ENCODE results near the gene ST6GAL1.
A peak's percentile ranks its signal among the peaks of the same experiment; 100 is the strongest.

ST6GAL1 gene

DNA sequence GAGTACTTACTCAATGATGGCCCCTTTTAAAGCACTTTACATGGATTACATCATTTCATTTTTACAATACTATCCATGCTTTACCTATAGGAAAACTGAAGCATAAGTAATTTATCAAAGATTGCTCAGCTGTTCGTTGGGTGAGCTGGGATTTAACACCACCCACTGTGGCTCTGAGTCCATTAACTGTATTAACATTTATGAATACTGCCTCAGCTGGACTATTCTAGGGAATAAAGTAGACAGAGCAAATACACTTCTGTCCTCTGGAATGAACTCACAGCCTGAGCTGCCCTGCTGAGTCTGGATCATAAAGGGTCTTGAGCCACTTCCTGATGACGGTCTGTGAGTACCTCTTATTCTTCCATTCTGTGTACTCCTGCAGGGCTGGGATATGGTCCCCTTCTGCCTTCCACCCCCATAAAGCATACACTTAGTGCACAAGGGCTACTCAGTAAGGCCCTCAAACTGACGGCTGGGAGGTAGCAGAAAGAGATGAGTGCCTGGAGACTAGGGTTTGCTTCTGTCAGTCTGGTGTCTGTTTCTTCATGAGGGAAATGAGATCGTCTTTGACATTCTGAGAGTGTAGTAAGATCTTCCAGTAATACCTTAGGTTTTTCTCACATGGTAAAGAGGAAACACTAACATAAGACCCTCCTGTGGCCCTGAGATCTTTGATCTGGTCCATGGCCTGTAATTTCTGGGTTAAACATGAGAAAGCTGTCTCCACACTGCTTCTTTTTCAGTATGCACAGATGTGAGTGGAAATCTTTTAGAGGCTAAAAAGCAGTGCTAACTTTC, 12.6 kb upstream of the ST6GAL1 start:
- no peak for DNase-seq

DNA sequence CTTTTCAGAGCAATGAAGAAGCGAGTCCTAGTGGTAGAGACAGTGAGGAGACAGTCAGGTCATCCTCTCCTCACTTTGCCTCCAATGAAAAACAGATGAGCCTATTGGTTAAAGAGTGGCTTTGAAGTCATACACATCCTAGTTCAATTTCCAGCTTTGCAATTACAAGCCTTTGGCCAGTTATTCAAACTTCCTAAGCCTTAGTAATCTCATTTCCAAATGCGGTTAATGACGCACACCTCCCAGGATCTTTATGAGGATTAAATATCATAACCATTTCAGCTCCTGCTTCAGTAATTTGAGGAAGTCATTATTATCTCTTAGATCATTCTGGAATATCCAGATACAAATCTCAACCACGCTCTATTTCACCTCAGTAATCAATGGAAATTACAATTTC, 10.0 kb upstream of the ST6GAL1 start:
- no peak for DNase-seq

DNA sequence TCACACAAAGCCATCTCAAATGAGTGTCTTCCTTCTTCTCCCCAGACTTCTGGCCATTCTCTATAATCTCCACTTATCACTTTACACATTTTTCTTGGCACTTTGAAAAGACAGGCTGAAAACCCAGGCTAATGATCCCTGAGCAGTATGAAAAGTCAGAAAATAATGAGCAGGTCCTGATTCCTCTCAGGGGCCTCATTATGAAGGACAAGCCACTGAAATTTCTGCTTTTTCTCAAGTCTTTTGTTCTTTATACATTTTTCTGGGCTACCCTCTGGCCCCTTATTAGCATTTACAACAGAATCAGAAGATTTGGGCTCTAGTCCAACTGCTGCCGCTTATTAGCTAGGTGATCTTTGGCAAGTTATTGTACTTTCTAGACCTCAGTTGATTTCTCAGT, 9.5 kb upstream of the ST6GAL1 start:
- DNase-seq: no peak

DNA sequence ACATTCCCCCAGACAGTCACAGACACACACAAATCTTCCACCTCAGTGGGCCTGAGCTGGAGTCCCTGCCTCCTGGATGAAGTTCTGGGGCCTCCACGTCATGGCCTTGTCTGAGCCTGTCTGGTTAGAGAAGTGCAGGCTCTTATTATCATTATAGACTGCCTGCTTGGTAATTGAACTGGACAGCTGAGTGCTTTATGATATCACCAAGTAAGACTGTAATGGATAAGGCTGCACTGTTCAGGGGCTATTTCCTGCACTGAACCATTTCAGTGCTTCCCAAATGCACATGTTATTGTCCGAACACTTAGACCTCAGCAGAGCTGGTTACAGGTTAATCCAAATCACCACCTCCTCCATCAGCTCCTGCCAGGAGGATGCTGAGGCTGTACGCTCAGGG, 8.7 kb upstream of the ST6GAL1 start:
- DNase-seq: no peak

DNA sequence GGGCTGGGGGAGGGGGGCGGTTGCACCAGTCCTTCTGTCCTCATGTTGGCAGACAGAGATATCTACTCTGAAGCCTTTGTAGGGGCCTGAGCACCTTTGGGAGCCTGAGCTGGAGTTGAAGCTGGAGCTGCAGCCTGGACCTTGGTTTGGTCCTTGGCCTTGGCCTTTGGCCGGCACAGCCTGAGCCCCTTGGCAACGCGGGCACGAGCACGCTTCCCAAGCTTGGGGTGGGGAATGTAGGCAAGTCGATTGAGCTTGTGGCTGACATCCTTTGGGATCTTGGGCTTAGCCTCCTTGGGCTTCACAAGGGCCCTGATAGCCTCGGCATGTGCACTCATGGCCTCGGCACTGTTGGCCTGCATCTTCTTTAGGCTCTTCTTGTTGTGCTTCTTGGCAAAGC, 8.1 kb upstream of the ST6GAL1 start:
- DNase-seq: no peak

DNA sequence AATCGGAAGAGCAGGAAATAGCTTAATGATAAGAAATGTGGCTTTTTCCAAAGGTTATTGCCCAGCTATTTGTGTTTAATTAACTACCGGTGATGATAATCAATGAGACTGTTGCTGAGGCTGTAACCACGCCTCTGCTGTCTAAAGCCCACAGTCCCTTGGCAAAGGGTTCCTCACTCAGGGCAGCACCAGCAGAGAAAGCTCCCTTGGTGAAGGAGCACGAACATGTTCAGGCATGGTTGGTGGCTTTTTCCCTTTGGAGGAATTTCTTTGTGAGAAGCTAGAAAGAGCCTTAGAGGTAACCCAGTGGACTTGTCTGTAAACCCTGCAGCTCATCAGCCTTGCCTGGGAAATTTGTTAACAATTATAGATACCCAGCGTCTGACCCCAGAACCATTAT, 7.5 kb upstream of the ST6GAL1 start:
- DNase-seq: no peak

DNA sequence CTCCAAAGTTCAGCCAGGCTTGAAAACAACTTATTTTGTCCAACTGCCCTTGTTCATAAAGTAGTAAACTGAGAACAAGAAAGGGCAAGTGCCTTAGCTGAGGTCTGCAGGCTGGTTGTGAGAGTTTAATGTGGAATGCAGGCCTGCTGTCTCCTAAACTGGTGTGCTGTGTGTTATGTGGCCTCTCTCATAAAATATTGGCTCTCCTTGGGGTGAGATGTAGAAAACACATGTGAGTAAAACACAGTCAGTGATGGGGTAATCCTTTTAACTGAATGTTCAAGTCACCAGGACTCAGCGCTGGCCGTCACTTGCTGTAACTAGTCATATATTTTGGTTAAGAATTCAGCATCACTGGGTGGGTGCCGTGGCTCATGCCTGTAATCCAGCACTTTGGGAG, 7.1 kb upstream of the ST6GAL1 start:
- DNase-seq: no peak

DNA sequence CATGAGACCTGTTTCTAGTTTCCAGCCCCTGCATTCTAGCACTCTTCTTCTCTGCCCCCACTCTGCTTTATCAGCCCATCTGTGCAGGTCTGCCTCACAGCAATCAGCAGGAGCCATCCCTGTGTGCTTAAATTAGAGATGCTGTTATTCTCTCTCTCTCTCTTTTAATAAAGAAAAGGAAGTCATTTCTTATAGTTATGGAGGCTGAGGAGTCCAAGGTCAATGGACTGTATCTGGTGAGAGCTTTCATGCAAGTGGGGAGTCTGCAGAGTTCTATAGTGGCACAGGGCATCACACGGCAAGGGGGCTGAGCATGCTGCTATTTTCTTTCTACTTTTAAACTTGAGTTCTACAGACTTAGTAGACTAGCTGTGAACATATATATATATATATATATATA, 4.5 kb upstream of the ST6GAL1 start:
- DNase-seq: no peak

DNA sequence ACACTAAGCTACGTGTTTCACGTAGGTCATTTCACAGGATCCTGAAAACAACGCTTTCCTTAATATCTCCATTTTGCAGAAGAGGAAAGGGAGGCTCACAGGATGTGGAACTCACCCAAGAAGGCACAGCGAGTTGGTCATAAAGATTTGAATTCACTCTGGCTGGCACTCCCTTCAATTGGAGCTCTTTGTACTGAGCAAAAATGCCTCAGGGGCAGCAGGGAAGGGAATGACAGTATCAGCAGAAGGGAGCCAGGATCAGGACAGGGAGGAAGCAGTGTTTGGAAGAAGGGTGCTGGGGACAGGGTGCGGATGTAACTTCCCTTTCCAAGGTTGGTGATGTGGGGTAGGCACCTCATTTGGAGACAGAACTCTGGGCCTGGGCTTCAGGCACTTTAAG, 1.1 kb upstream of the ST6GAL1 start:
- no peak for DNase-seq

DNA sequence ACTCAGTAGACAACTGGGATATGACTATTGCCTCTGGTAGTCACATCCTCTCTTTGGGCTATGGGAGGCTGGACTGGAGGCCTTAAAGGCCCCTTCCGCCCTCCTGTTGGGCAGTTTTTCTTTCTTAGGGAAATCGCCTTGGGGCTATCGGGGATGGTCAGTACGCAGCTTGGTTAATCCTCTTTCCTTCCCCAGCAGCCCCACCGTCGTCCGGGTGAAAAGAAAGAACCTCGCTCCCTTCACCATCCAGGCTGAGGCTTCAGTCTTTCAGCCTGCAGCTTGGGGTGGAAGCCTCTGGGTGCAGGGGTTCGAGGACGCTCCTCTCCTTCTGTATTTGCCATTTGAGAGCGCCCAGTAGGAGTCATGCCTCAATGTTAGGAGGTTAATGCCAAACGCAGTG, 641 bp upstream of the ST6GAL1 start:
- DNase-seq: no peak

DNA sequence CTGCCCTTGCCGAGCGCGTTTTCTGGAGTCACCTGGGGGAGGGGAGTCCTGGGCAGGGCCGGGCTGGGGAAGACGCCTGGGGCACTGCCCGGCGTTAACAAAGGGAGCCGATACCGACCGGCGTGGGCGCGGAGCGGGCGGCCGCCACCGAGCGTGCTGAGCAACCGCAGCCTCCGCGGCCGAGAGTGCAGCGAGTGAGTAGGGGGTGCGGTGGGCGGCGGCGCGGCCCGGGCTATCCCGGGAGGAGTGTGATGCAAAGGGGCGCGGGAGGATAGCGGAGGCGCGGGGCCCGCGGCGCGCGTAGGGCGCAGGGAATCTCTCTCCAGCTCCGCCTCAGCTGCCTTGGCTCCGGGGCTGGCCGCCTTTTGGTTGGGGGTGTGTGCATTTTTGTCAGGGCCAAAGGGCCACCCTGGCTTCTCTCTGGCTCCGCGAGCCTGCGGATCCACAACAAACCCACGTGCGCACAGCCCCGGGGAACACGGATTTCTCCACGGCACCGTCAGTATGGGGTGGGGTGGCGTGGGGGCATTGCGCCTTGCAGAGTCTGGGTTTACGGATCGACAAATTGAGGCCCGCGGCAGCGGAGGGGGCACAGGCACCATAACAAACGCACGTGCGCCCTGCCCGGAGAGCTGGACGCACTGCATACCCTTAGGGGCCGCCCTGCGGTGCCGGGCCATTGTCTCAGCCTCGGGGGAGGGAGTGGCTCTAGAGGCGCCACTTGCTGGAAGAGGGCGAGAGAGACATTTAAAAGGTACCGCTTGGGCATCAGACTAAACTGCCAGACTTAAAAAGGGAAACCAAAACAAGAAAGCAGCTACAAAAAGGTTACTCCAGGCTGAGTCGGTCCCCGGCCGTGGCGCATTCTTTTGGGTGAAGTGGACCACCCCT, 560 bp downstream of the ST6GAL1 start:
- peak; percentile 87 for DNase-seq

DNA sequence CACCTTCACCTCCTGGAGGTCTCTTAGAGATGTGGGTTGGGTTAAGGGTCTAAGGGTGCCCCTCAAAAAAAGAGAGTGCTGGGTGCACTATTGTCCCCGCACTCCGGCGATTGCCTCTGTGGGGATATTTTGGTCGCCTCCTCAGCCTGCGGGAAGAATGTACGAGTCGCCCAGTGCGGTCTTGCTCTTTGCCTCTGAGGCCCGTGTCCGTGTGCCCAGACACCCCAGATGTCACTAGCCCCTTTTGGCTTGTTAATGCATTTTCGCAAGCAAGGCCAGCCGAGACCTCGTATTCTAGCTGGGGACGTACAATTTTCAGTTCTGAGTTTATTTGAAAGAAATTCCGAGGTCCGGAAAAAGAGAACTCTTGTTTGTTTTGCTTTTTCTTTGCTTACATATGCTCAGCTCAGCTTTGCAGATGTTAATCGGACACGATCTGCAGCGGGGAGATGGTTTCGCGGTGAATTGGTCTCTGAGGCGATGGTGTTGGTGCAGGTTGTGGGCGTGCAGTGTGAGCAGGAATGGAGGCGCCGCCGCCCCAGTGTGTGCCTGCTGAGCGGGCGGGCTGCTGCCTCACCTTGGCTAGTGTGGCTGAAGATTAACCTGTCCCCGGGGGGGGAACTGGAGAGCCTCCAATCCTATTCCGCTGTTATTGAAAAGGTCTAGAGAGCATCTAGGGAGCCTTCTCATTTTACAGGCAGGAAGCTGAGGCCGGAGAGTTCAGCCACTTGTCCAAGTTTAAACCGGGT, 1.4 kb downstream of the ST6GAL1 start:
- DNase-seq: peak; percentile 68

DNA sequence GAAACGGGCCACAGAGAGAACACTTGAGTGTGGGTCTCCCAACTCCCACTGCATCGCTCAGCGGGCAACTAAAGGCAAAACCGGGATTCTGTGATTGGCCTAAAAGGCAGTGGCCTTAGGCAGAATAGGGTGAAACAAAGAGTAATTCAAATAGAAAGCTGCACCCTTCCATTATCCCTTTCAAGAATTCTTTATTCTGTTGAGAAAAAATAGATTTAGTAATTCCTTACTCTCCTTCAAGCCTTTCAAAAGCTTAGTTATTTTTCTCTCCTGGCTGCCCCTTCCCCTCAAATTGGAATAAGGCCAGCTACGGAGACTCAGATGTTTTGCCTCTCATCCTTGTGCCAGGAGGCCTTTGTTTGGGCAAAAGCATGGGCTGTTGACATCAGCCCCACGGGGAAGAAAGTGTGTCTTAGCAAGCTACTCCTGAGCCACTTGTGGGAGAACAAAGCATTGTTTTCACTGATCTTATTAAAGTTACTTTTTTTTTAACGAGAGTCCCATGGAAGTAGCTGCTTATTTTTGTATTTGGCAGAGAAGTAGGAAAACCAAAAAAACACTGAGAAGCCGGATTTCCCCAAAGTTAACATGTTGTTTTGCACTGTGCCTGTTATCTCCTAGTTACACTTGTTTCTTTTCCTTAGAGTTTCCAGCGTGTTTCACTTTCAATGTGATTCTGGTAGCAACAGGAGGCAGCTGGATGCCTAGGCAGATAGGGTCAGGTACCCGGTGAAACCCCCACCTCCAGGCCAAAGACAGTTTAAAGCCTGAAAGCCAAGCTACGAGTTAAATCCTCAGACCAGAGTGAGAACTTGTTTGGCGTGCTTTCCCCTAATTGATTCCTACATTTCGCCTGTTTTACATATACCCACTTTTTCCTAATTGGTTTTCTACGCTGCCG, 2.2 kb downstream of the ST6GAL1 start:
- DNase-seq: peak; percentile 76

DNA sequence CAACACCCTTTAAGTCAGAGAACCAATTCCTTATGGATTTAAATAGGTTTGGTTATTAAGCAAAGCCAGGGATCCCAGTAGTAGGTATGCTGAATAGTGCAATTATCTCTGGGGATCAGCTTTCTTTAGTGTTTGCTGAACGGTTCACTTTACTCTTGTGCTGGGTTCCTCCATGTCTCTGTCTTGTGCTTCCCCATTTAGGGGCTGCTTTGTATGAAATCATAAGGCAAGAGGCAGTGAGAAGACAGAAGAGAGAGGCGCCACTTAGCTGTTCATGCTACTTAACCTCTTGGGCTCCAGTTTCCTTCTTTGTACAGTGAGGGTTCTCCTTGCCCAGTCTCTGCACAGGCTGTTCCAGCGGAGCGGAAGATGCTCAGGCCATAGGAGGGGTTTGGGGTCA, 3.5 kb downstream of the ST6GAL1 start:
- no peak for DNase-seq

DNA sequence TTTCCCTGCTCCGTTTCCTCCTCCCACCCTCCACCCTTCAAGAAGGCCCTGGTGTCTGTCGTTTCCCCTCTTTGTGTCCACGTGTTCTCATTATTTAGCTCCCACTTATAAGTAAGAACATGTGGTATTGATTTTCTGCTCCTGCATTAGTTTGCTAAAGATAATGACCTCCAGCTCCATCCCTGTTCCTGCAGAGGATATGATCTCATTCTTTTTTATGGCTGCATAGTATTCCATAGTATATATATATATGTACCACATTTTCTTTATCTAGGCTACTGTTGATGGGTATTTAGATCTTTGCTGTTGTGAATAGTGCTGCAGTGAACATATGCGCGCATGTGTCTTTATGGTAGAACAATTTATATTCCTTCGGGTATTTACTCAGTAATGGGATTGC, 4.8 kb downstream of the ST6GAL1 start:
- no peak for DNase-seq

DNA sequence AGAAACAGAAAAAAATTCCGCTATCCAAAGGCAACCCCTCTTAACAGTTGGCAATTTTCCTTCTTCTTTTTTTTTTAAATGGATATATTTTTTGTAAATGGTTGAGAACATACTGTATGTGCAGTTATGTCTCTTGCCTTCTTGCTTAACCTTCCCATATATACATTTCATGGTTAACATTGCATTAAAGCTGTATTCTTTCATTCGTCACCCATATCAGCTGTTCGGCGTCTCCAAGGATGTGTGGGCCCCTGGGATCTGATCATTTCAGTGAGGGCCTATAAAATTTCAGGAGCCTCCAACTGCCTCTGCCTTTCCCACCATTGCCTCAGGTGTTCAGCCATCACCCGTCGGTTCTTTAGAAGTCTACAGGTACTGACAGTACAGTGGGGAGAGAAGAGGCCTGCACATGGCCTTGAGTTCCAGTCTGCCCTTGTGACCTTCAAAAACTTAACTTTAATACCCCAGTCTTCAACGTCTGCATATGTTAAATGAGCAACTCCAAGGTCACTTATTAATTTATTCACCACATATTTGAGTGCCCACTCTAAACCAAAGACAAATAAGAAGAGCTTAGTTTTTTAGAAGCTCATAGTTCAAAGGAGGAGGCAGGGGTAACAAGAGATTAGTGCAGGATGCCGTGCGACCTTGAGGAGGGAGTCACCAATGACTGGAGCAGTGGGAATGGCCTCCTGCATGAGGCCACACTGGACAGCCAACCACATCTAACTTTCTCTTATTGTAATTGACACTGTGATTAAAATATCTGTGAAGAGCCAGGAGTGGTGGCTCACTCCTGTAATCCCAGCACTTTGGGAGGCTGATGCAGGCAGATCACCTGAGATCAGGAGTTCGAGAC, 6.9 kb downstream of the ST6GAL1 start:
- DNase-seq: no peak

DNA sequence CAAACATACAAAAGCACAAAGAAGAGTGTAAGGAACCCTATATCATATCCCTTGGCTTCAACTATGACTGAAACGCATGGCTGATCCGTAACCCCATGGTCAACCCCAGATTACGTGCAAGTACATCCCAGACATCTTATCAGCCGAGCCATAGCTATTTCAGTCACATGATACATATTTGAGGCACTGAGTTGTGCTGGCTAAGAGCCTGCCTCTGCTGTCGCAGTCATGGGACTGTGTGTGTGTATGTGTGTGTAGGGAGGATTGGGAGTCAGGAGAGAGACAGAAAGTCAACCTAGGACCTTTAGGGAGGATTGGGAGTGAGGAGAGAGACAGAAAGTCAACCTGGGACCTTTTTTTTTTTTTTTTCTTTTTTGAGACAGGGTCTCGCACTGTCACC, 8.4 kb downstream of the ST6GAL1 start:
- peak; percentile 93 for DNase-seq

DNA sequence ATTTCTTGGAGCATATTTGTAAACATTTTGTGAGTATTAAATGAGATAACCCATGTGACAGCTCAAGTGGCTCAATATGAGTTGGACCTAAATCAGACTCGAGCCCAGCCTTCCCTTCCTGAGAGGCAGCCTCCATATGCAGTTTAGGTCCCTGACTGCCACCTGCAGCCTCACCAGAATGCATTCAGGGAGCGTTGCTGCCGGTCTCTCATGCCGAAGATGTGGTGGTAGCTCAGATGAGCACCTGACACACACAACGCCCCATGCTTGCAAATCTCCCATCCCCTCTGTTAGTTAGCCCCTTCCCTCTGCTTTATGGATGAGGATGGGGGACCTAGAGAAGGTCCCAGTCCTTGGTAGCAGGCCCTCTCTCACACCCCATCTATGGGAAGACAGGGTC, 9.2 kb downstream of the ST6GAL1 start:
- DNase-seq: no peak

DNA sequence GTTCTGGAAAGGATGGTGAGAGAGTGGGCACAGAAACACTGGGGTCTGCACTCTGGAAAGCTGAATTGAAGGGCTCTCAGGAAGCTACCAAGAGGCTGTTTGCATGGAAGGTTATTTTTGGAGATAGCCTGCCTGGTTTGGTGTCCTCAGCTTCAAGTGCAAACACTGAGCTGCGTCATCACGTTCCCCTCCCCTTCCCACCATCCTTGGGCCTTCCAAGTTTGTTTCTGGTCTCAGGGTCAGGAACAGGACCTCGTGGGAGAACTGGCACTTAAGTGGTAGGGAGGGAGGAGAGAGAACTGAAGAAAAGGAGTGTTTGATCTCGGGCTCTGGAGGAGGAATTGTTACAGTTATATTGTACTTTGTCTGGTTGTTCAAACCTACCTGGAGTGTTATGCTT, 10.6 kb downstream of the ST6GAL1 start:
- DNase-seq: no peak

DNA sequence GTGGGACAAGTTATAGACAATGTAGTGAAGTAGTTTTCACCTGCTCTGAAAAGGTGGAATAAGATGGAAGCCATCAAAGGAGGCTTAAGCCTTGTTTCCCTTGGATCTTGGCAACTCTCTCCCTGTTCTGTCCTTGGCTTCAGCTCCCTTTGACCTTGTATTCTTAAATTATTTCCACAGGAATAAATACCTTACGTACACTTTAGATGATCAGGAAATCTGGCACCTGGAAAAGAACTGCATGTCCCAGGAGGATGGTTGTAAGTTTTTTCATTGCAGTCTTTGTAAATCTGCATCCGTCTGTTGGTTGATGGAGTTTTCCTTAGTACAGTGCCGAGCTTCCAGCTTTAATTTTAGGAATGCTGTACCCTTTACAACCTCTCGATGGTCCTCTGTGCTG, 11.8 kb downstream of the ST6GAL1 start:
- DNase-seq: no peak

DNA sequence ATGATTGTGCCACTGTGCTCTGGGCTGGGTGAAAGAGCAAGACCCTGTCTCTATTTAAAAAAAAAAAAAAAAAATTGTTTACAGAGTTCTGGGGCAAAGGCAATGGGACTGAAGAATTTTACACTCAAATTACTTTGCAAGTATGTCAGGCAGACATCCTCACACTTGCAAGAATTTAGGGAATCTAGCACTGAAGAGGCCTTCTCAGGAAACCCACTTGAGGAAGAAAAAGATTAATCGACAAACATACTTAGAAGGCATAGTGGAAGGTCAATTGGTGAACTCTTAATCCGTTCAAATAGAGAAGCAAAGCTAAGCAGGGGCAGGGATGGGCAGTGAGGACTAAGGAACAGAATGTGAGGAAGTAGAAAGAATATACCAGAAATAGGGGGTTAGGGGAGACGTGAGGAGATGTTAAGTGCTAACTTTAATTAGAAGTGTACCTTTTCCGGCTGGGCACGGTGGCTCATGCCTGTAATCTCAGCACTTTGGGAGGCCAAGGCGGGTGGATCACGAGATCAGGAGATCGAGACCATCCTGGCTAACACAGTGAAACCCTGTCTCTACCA, 15.0 kb downstream of the ST6GAL1 start:
- DNase-seq: no peak

All from hematopoietic multipotent progenitor cell treated with erythropoietin and hydrocortisone succinate and interleukin-3 and kit ligand, for 8 days (in vitro differentiated cells).